ENCODE results near the gene TMPRSS6.

DNA sequence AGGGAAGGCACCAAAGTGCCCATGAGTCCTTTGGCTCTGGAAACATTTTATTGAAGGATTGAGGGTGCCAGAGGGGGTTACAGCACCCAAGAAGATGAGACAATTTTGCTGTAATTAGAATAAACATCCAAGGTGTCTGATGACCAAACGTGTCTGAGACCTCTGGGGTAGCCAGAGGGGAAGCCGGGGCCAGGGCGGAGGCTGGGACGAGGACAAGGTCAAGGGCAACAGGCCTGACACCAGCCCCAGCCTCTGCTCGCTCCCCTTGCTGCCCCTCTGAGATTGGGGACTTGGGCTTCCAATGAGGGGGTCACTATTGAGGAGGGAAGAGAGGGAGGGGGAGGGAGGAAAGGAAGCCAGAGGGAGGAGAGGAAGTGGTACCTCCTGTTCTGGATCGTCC lies 25.6 kb downstream of the TMPRSS6 start:
- no peak for TF ChIP-seq ZNF274 (IDR thresholded peaks at IDR 0.05; ENCODE audit: low read depth, low read length)
- TF ChIP-seq YY1 (IDR thresholded peaks at IDR 0.05; ENCODE audit: insufficient read depth, insufficient read length) = no peak

All from NT2/D1 (cell line).